AG10803 (cell line): ENCODE data around the gene SLC8A2.
A peak's percentile ranks its signal among the peaks of the same experiment; 100 is the strongest.
"Not testable (repeated sequence)": the region's sequence is repeated elsewhere in the genome, so short reads cannot be mapped to it uniquely, and the experiment has no call there.

ENCODE experiments used
- DNase-seq: peaks from one replicate; pipeline ENCODE4 v3.0.0; 2010; ENCODE audit warnings: low read depth
- H3K4me3 ChIP-seq: 2 replicates; pipeline ENCODE4 v1.5.1; 2011; ENCODE audit warnings: mild to moderate bottlenecking, low read length, control low read depth
- TF ChIP-seq, protein P1 (sequence below): conservative IDR thresholded peaks from 2 replicates; pipeline ENCODE4 v1.5.1; 2011; ENCODE audit warnings: mild to moderate bottlenecking, low read length, control low read depth, inconsistent platforms

SLC8A2 gene

DNA sequence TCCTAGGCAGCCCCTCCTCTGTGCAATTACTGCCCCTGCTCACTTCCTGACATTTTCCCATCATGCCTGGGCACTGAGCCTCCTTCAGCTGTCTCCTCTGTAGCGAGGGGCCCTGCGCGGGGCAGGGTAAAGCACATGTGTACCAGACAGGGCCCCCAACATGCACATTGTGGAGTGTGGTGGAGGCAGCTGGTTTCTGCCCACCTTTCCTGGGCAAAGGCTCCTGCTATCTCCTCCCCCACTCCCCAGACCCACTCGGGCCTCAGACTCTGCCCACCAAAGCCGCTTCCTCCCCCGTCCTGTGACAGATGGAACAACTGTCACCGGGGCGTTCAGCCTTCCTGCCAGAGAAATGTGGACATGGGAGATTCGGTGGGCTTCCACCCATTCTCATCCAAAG lies 15.2 kb upstream of the SLC8A2 start:
- DNase-seq, result no peak
- no peak overlapping the region for H3K4me3 ChIP-seq
- TF ChIP-seq, protein P1, sequence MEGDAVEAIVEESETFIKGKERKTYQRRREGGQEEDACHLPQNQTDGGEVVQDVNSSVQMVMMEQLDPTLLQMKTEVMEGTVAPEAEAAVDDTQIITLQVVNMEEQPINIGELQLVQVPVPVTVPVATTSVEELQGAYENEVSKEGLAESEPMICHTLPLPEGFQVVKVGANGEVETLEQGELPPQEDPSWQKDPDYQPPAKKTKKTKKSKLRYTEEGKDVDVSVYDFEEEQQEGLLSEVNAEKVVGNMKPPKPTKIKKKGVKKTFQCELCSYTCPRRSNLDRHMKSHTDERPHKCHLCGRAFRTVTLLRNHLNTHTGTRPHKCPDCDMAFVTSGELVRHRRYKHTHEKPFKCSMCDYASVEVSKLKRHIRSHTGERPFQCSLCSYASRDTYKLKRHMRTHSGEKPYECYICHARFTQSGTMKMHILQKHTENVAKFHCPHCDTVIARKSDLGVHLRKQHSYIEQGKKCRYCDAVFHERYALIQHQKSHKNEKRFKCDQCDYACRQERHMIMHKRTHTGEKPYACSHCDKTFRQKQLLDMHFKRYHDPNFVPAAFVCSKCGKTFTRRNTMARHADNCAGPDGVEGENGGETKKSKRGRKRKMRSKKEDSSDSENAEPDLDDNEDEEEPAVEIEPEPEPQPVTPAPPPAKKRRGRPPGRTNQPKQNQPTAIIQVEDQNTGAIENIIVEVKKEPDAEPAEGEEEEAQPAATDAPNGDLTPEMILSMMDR, result no peak

DNA sequence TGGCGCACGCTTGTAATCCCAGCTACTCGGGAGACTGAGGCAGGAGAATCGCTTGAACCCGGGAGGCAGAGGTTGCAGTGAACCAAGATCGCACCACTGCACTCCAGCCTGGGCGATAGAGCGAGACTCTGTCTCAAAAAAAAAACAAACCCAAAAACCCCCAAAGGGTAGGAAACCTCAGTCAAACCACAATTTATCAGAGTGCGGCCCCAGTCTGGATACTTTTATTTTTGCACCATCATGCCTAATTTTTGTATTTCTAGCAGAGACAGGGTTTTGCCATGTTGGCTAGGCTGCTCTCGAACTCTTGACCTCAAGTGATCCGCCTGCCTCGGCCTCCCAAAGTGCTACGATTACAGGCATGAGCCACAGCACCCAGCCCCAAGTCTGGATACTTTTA lies 14.5 kb upstream of the SLC8A2 start:
- not testable (repeated sequence) for DNase-seq, H3K4me3 ChIP-seq

DNA sequence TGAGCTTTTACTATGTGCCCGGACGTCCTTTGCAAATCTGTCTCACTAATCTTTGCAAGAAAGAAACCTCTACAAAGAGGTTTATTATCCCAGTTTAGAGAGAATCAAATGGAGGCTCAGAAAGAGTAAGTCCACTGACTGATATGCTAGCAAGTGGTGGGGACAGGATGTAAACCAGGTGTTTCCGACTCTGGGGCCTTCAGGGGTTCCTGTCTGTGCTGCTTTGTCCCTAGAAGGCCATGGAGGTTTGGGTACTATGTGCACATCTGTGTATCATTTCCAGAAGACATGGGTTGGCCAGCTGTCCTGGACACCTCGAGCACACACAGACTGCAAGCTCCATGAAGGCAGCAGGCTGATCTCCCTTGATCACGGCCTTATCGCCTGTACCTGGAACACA lies 13.5 kb upstream of the SLC8A2 start:
- TF ChIP-seq, protein P1, result no peak
- no peak for DNase-seq
- H3K4me3 ChIP-seq, result no peak overlapping the region

DNA sequence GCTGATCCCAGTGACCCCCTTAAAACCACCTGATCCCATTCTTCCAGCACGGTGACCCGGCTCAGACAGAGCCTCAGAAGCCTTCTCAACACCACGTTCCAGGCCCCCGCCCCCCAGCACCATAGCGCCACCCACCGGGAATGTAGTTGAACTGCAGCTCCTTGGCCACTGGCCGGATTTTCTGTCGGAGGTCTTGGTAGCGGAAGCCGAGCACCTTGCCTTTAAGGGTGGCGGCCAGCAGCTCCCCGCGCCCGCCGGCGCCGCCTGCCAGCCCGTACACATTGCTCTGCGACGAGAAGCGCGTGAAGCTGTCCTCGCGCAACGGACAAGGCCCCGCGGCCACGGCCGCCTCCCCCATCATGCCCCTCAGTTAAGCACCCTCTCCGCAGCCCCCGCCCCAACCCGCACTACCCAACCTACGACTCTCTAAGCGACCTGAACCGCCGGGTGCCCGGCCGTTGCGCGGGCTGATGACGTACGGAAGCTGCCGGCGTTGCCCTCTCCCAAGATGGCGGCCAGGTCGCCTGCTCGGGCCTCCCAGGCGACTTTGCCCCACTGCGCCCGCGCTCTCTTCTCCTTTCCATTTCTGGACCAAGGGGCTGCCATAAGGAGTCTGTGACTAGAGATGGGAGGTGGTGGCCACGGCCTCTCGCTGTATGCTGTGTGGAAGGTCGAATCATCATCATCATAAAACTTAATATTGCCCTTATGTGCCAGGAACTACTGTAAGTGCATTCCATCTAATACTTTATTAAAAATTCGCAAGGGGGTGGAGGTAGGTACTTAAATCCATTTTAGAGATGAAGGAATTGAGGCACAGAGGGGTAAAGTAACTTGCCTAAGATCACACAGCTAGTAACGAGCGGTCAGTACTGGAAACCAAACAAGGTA lies 12.4 kb upstream of the SLC8A2 start, which contains the start of gene KPTN:
Gene KPTN (minus strand): TSS at position 420 of the 891 bp plus-strand sequence. CDS start 59 bp downstream, at position 361.
- peak within 1 kb of the TSS; percentile 78 for H3K4me3 ChIP-seq
- TF ChIP-seq, protein P1, result peak; percentile 89
- DNase-seq, result peak; percentile 89

DNA sequence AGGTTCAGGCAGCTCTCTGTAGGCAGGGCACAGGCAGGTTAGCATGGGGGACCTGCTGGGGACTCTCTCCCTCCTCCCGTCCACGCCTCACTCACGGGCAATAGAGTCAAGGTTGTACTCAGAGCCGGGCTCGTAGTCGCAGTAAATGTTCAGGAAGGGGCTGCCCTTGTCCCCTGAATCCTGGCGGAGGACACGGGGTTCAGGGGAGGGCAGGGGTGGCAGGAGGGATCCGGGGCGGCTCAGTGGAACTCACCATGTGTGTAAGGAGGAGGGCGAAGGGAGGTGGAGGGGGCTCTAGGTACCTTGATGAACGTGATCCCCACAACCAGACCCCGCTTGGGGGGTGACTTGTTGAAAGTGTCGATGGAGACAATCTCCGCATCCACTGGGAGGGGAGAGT lies 11.5 kb upstream of the SLC8A2 start:
- TF ChIP-seq, protein P1, result no peak
- DNase-seq, result no peak
- peak overlapping the region; percentile 78 for H3K4me3 ChIP-seq

DNA sequence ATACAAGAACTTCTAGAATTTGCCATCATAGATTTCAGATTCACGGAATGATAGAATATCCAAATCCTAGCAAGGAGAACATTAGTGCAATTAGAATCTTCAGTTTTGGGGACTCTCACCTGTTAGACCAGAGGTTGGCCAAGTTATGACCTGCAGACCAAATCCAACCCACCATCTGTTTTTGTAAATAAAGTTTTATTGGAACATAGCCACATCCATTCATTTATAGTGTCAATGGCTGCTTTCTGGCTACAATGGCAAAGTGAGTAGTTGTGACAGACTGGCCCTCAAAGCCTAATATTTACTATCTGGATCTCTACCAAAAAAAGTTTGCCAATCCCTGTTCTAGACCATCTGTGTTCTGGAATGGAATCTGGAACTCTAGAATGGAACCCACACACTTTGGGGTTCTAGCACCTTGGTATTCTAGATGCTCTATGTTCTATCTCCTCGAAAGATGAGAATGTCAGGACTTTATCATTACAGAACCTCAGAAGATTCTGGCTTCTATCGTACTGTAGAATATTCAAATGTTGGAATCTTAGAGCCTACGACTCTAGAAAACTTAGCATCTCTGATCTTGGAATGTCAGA lies 9.9 kb upstream of the SLC8A2 start:
- TF ChIP-seq, protein P1, result no peak
- no peak for DNase-seq
- H3K4me3 ChIP-seq, result no peak overlapping the region

DNA sequence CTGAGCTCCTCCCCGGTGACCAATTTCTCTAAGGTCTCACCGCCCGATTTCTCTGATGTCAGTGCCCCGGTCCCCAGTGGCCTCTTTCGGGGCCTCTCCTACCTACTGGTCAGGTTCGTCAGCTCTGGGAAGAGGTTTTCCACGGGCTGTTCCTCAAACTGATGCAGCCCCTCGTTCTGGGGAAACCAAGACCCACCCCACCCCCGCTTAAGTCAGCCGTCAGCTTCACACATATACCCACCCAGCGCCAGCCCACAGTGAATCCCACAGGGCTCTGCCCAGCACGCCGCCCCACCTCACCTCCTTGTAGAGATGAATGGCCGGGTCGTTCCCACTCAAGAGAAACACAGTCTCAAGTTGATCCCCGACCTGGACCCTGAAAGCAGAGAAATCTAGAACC lies 9.0 kb upstream of the SLC8A2 start:
- no peak overlapping the region for H3K4me3 ChIP-seq
- TF ChIP-seq, protein P1, result no peak

More for the DNA sequence above, 9.0 kb upstream of the SLC8A2 start:
- DNase-seq, result no peak
